Measurements from ENCODE around the gene COQ10B. TPM values are rescaled to one million over a fixed set of nuclear protein-coding genes. Genes with fewer than 3 reads are reported as not detected.

COQ10B gene
- total RNA-seq, 2 experiments from 2014 or later, result 16.7 to 17.9 TPM

DNA sequence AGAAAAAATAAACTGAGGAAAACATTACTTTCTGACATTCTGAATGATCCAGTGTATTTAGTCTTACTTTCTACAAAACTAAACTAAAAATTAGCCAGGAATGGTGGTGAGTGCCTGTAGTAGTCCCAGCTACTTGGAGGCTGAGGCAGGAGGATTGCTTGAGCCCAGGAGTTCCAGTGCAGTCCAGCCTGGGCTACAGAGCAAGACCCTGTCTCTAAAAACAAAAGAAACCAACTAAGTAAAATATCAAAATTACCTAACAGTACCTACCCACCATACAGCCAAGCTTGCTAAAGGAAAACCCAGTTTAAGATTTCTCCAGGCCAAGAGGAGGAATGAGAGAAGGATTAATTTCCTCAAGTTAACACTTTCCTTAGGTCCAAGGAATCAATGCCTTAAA is 43.3 kb downstream of the COQ10B start:
- H3K4me1 Mint-ChIP-seq, result peaks cover 56% of the 10 kb centered on the region

DNA sequence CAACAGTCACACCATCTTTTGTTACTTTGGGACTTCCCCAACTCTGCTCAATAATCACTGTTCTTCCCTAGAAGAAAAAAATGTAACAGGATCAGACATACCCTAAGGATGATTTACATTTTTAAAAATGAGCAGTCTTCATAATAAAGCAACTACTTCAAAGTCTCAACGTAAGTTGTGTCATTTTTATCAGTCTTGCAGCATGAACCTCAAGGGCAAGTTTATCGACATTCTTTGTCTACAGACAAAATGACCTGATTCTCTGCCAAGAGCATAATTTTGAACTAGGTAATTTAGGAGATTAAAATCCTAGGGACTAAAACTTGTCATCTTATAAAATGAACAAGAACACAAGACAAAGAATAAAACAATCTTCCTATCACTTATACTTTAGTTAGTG is 44.0 kb downstream of the COQ10B start:
- Mint-ChIP-seq H3K27ac (peak overlapping the region; percentile 98), H3K4me3 (peak overlapping the region; percentile 91), H3K4me1 (peaks cover 63% of the 10 kb centered on the region), H3K36me3 (ENCODE audit: low read depth) (peaks cover 70% of the 10 kb centered on the region), H3K9me3 (no peaks in the 10 kb centered on the region), H3K27me3 (no peaks in the 10 kb centered on the region)
- ChIA-PET CTCF (interaction anchor here (0.6 to 1.5 kb wide), 2 partner anchors 8 to 13 kb away, joined by 3 to 6 read pairs; no protein-coding TSS in a partner anchor), POLR2A (no interaction called here)
- no peak for DNase-seq

More for the DNA sequence above, 43.3 kb downstream of the COQ10B start:
- ChIA-PET POLR2A (interaction anchor here (0.6 kb wide), 2 partner anchors 38 to 67 kb away, joined by 4 to 5 read pairs; no protein-coding TSS in a partner anchor), CTCF (interaction anchor here (1.0 to 1.3 kb wide), 3 partner anchors 9 to 18 kb away, joined by 3 read pairs; no protein-coding TSS in a partner anchor)
- Mint-ChIP-seq H3K27ac (no peak overlapping the region), H3K4me3 (peak overlapping the region; percentile 91), H3K27me3 (no peaks in the 10 kb centered on the region), H3K9me3 (no peaks in the 10 kb centered on the region), H3K36me3 (ENCODE audit: low read depth) (peaks cover 68% of the 10 kb centered on the region)
- DNase-seq, result no peak

DNA sequence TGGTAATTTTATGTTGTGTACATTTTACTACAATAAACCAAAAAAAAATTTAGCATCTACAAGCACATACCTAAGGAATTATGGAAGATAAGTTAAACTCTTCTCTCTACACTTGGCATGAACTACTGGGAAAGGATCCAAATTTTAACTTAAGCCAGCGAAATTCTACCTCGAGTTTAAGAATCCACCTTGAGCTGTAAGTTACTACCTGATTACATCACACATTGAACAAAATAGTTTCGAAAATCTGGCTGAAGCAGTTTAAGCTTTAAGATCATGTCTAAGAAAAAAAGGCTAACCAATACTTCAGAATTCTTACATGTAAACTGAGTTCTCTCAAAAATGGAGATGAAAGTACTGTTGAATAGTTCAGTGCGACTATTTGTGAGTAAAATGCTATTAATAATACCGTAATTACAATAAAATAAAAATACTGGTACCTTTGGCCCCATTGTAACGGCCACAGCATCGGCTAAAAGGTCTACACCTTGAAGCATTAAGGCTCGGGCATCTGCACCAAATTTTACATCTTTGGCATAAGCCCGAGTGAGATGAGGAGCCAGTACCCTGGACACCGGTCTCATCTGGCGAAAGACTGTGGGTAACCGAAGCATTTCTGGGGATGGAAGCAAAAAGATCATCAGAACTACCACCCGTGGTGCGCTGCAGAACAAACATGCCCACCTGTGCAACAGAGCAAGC is 45.0 kb downstream of the COQ10B start:
- peaks cover 70% of the 10 kb centered on the region for H3K36me3 Mint-ChIP-seq (ENCODE audit: low read depth)
- no peaks in the 10 kb centered on the region for H3K27me3 Mint-ChIP-seq

DNA sequence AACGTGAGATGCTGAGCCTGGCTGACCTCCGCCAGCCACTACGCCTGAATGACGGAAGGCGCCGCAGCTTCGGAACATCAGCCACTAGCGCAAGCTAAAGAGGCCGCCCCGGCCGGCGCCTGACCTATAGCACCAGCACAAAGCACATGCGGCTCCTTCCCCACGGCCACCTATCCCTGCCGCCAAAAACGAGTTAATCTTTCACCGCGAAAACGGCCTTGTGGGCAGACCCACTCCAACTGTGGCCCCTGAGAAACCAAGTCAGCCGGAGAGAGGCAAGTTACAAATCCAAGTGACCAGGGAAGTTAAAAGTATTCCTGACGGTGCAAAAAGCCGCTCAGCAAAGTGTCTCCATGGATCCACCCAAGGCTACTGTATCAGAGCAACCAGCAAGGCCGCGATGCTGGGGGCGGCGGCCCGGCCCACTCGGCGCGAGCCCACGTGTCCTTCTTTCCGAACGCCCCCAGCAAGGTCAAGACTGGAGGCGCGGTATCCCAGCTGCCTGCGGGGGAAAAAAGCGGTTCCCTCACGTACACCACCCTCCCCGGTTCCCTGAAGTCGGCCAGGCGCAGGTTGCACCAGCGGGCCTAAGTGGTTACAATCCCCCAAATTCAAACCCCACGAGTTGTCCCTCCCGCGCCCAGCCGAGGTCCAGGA is 45.7 kb downstream of the COQ10B start:
- H3K4me3 Mint-ChIP-seq, result peak overlapping the region; percentile 91
- peak overlapping the region; percentile 98 for H3K27ac Mint-ChIP-seq
- peaks cover 62% of the 10 kb centered on the region for H3K4me1 Mint-ChIP-seq
- CTCF ChIA-PET, result interaction anchor here (1.0 to 1.5 kb wide), 3 partner anchors 15 to 27 kb away, joined by 4 to 6 read pairs (median 4); no protein-coding TSS in a partner anchor
- peaks cover 70% of the 10 kb centered on the region for H3K36me3 Mint-ChIP-seq (ENCODE audit: low read depth)
- H3K9me3 Mint-ChIP-seq, result no peaks in the 10 kb centered on the region
- DNase-seq, result peak; percentile 57
- no peaks in the 10 kb centered on the region for H3K27me3 Mint-ChIP-seq
- POLR2A ChIA-PET, result interaction anchor here (0.6 to 1.0 kb wide), 3 partner anchors 14 to 206 kb away, joined by 3 read pairs; partner anchors contain the start of gene MARS2

More for the DNA sequence above, 45.0 kb downstream of the COQ10B start:
- Mint-ChIP-seq H3K4me3 (peak overlapping the region; percentile 91), H3K9me3 (no peaks in the 10 kb centered on the region), H3K27ac (peak overlapping the region; percentile 98), H3K4me1 (peaks cover 64% of the 10 kb centered on the region)
- ChIA-PET POLR2A (interaction anchor here (0.6 to 0.7 kb wide), 3 partner anchors 18 to 208 kb away, joined by 3 to 5 read pairs (median 3); no protein-coding TSS in a partner anchor), CTCF (interaction anchor here (0.6 to 1.5 kb wide), 4 partner anchors 9 to 46 kb away, joined by 3 to 6 read pairs (median 4); no protein-coding TSS in a partner anchor)
- no peak for DNase-seq

DNA sequence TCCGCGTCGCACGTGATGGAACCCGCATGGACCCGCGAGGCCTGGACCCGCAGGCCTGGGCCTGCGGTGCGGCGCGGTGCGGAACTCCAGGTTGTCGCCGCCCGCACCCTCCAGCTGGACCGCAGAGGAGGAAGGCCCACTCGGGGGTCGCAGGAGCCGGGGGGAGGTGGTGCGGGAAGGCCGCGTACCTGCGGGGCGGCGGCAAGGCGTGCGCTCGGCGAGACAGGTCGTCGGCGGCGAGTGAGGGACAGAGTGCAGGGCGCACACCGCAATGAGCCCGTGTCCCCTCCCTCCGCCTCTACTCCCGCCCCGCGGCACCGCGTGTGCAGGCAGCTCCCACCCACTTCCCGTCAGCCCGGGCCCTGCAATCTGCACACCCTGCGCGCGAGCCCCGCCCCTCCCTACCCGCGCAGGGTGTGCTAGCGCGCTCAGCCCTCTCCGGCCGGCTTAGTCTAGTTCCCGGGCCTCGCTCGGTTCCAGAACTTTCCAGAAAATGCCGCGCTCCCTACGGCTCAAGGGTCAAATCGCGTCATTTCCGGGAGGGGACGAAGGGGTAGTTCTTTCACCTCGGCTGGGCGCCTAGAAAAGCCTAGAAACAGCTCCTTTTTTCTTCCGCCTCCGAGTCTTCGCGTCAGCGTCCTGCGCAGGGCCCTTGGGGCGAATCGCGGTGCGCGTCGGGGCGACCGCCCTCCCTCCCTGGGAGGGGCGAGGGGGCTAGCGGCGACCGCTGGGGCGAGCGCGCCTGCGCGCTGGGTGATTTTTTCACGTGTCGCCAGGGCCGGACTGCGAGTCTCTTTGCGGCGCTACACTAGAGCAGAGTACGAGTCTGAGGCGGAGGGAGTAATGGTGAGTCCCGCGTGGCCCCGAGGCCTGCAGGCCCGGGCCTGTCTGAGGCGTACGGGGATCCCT is 46.5 kb downstream of the COQ10B start, which contains the start of the genes HSPD1 and HSPE1:
TSS of gene HSPD1 (minus strand) at position 247 of the 909 bp plus-strand sequence. CDS start 992 bp downstream, outside the sequence.
TSS of gene HSPE1 (plus strand) at position 786 of the 909 bp plus-strand sequence. CDS start at position 844, 58 bp downstream.
- peaks cover 71% of the 10 kb centered on the region for H3K36me3 Mint-ChIP-seq (ENCODE audit: low read depth)
- peaks cover 55% of the 10 kb centered on the region for H3K4me1 Mint-ChIP-seq
- ChIA-PET CTCF (interaction anchor here (1.0 to 2.1 kb wide), 3 partner anchors 17 to 46 kb away, joined by 3 to 5 read pairs (median 4); partner anchors contain the start of gene COQ10B), POLR2A (interaction anchor here (0.9 to 1.0 kb wide), 3 partner anchors 15 to 205 kb away, joined by 3 read pairs; partner anchors contain the start of genes MARS2 and MOB4)
- H3K9me3 Mint-ChIP-seq, result no peaks in the 10 kb centered on the region
- H3K27ac Mint-ChIP-seq, result peak within 1 kb of the TSS; percentile 98
- H3K27me3 Mint-ChIP-seq, result no peaks in the 10 kb centered on the region
- peak; percentile 98 for DNase-seq
- H3K4me3 Mint-ChIP-seq, result peak within 1 kb of the TSS; percentile 91

DNA sequence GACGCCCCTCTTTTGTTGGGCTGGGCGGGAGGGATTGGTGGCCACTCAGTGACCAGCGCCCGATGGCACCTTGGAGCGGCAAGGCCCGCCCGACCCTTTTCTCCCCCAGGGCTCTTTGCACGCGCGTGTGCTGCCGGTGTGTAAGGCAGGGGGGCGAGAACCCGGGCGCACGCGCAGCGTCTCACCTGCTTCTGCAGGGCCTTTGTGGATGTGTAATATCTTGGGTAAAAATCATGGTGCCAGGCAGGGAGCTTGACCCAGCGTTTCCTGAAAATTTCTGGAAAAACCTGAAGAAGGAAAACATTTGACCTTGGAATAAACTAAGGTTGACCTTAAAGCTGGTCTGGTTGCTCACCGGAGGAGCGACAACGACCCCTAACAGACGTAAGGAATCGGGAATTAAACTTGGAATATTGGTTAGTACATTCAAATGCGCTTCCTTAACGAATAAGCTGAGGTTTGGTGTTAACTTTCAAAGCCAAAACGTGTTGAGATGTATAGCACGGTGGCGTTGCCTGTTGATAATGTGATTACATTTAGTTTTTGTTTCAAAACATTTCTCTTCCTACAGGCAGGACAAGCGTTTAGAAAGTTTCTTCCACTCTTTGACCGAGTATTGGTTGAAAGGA is 47.3 kb downstream of the COQ10B start:
- H3K27ac Mint-ChIP-seq, result peak overlapping the region; percentile 98
- H3K4me3 Mint-ChIP-seq, result peak overlapping the region; percentile 91
- H3K9me3 Mint-ChIP-seq, result no peaks in the 10 kb centered on the region
- no peaks in the 10 kb centered on the region for H3K27me3 Mint-ChIP-seq
- CTCF ChIA-PET, result interaction anchor here (1.1 to 2.3 kb wide), 3 partner anchors 15 to 47 kb away, joined by 3 to 8 read pairs (median 5); partner anchors contain the start of genes COQ10B and MOB4
- peaks cover 71% of the 10 kb centered on the region for H3K36me3 Mint-ChIP-seq (ENCODE audit: low read depth)
- POLR2A ChIA-PET, result interaction anchor here (1.0 kb wide), 1 partner anchor 15 kb away, joined by 3 read pairs; the partner anchor contains the start of gene MOB4
- DNase-seq, result peak; percentile 25
- peaks cover 50% of the 10 kb centered on the region for H3K4me1 Mint-ChIP-seq

DNA sequence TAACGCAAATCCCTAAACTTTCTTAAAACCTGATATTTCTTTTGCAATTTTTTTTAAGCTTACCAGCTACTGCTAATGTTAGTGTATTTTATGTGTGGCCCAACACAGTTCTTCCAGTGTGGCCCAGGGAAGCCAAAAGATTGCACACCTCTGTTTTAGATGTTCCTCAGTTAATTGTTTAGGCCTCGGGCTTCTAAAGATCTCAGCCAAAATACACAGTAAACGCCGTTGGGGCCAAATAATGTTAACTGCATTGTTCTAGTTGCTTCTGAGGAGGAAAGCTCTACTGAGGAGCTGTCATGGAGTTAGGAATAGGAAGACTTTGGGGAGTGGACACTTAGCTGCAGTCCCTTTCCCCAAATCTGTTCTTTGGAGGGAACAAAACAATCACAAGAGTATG is 48.8 kb downstream of the COQ10B start:
- Mint-ChIP-seq H3K4me1 (peaks cover 34% of the 10 kb centered on the region), H3K9me3 (no peaks in the 10 kb centered on the region)
- DNase-seq, result no peak

DNA sequence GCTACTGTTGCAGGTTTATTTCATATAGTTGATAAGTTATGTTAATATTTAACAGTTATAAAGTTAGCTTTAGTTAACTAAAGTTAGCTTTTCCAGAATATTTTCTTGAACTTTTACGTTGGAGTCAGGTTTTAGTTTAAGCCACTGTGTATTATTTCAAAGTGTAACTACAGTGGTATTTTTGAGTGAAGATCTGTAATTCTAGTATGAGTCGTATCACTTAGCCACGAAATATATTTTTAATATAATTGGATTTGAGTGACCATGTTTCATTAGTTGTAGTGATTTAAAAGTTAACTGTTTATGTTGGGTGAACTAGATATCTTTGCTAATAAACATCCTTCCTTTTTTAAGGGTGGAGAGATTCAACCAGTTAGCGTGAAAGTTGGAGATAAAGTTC is 49.3 kb downstream of the COQ10B start:
- Mint-ChIP-seq H3K4me3 (peak overlapping the region; percentile 91), H3K27me3 (no peaks in the 10 kb centered on the region), H3K9me3 (no peaks in the 10 kb centered on the region), H3K4me1 (peaks cover 29% of the 10 kb centered on the region), H3K36me3 (ENCODE audit: low read depth) (peaks cover 52% of the 10 kb centered on the region), H3K27ac (peak overlapping the region; percentile 98)
- CTCF ChIA-PET, result interaction anchor here (1.1 to 2.3 kb wide), 2 partner anchors 11 to 13 kb away, joined by 4 to 8 read pairs; partner anchors contain the start of gene MOB4
- no peak for DNase-seq
- POLR2A ChIA-PET, result no interaction called here

More for the DNA sequence above, 48.8 kb downstream of the COQ10B start:
- H3K36me3 Mint-ChIP-seq (ENCODE audit: low read depth), result peaks cover 57% of the 10 kb centered on the region
- H3K4me3 Mint-ChIP-seq, result peak overlapping the region; percentile 91
- peak overlapping the region; percentile 98 for H3K27ac Mint-ChIP-seq
- H3K27me3 Mint-ChIP-seq, result no peaks in the 10 kb centered on the region
- ChIA-PET POLR2A (no interaction called here), CTCF (interaction anchor here (0.6 to 2.3 kb wide), 4 partner anchors 10 to 363 kb away, joined by 3 to 8 read pairs (median 4); partner anchors contain the start of gene MOB4)

DNA sequence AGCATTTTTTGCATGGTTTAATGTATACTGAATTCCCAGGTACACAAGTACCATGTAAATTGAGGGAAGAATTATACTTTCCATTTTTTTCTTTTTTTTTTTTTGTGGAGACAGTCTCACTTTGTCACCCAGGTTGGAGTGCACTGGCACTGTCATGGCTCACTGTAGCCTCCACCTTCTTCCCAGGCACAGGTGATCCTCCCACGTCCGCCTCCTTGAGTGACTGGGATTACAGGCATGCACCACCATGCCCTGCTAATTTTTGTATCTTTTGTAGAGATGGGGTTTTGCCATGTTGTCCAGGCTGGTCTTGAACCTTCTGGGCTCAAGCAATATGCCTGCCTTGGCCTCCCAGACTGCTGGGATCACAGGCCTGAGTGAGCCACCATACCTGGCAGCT is 50.6 kb downstream of the COQ10B start:
- H3K4me3 Mint-ChIP-seq, result no peak overlapping the region
- H3K9me3 Mint-ChIP-seq, result no peaks in the 10 kb centered on the region
- ChIA-PET POLR2A (no interaction called here), CTCF (no interaction called here)
- no peak for DNase-seq
- no peak overlapping the region for H3K27ac Mint-ChIP-seq
- H3K27me3 Mint-ChIP-seq, result no peaks in the 10 kb centered on the region
- H3K36me3 Mint-ChIP-seq (ENCODE audit: low read depth), result peaks cover 45% of the 10 kb centered on the region
- H3K4me1 Mint-ChIP-seq, result peaks cover 22% of the 10 kb centered on the region

DNA sequence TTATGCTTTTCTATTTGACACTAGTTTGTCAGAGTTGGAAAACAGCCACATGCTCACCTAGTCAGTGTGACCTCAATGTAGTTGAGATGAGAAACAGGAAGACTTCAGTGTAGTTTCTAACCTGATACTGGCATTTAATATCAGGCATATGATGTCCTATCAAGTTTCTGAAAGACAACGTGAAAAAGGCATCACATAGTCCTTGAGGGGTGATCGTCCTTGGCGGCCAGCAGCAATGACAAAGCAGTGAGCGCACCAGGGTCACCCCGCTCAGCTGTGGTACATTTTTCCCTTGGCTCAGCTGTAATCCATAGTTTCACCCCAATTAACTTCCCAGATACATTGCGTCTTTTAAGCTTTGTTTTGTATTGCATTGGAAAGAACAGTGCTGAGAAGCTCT is 51.2 kb downstream of the COQ10B start:
- Mint-ChIP-seq H3K36me3 (ENCODE audit: low read depth) (peaks cover 45% of the 10 kb centered on the region), H3K27ac (no peak overlapping the region), H3K27me3 (no peaks in the 10 kb centered on the region), H3K4me1 (peaks cover 22% of the 10 kb centered on the region), H3K4me3 (no peak overlapping the region), H3K9me3 (no peaks in the 10 kb centered on the region)
- DNase-seq, result no peak
- POLR2A ChIA-PET, result no interaction called here
- CTCF ChIA-PET, result interaction anchor here (0.7 to 1.0 kb wide), 2 partner anchors 9 to 11 kb away, joined by 3 to 5 read pairs; partner anchors contain the start of gene MOB4

DNA sequence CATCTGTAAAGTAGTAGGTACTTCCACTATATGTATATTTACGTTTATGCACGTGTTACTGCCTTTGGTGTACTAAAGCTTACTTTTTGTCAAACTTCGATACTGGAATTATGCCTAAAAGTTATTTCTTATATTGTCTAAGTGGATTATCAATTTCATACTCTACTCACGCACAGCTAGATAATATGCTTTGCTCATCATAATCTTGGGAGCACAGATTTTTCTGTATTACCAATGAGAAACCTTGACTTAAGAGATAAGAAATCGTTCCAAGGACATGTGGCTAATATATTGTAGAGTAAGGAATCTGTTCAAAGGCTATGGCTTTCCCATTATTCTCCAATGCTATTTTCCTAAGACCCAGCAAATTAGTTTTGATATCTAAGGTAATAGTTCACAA is 53.3 kb downstream of the COQ10B start:
- Mint-ChIP-seq H3K4me3 (no peak overlapping the region), H3K9me3 (no peaks in the 10 kb centered on the region), H3K4me1 (peaks cover 13% of the 10 kb centered on the region), H3K27me3 (no peaks in the 10 kb centered on the region), H3K27ac (no peak overlapping the region), H3K36me3 (ENCODE audit: low read depth) (peaks cover 40% of the 10 kb centered on the region)
- DNase-seq, result no peak
- POLR2A ChIA-PET, result no interaction called here
- CTCF ChIA-PET, result interaction anchor here (0.7 kb wide), 1 partner anchor 36 kb away, joined by 9 read pairs; no protein-coding TSS in a partner anchor

Data from activated CD4-positive, alpha-beta T cell treated with anti-CD3 and anti-CD28 coated beads, Interleukin-2, amount 10 ng/mL, durations not matched to agents 7 days and 5 days (primary cell).